NCI-H2029 (cell line): ENCODE data around the gene PALD1.

Experiments
- DNase-seq: peaks from one replicate; lab custom pipeline; 2025; lab: John Stamatoyannopoulos, UW

The PALD1 gene

GRCh38 chr10:70557086-70557845 lies 78.7 kb downstream of the PALD1 start:
- DNase-seq = no peak

DNA sequence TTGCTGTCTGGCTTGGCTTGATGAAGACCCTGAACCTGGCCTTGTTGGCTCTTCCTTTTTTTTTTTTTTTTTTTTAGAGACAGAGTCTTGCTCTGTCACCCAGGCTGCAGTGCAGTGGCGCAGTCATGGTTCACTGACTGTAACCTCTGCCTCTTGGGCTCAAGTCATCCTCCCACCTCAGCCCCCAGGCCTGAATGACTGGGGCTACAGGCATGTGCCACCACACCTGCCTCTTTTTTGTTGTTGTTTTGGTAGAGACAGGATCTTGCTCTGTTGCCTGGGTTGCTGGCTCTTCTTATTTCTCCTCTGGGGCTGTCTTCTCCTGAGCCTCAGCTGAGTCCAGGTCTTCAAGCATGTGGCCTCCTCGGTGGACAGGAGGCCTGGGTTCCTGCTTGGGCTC lies 79.3 kb downstream of the PALD1 start:
- DNase-seq = no peak

DNA sequence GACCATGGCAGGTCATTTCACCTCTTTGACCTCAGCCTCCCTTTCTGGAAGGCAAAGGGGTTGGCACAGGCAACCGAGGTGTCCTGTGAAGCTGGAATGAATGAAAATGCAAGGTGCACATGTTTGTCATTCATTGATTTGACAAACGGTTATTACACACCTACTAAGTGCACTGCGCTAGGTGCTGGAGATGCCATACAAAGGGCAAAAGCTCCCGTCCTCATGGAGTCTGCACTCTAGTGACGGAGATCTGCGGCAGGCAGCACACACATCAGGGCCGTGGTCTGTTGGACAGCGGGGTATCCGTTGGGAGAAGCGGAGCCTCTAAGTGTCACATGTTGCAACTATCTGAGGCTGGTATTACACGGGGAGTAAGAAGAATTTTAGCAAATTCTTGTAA lies 79.7 kb downstream of the PALD1 start:
- no peak for DNase-seq

- no peak for DNase-seq
These were observed 80.6 kb downstream of the PALD1 start for GRCh38 chr10:70558871-70559810.

DNA sequence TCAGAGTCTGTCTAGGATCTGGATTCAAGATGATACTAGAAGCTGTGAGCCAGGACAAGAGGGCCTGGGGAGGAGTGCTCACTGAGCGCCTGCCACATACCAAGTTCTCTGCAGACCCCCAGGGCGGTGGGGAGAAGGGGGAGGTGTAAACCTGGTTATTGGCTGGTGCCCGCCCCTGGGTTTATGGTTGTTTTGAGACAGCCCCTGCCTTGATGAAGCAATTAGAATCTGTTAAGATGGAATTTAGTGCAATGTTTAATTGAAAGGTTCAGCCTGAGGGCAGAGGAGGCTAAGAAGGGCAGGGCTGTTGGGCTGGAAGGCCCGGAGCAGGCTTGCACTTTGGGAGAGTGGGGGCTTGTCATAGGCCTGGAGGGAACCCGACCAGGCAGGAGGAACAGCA lies 81.3 kb downstream of the PALD1 start:
- no peak for DNase-seq

- no peak for DNase-seq
These were observed 82.0 kb downstream of the PALD1 start for GRCh38 chr10:70560511-70560941.

GRCh38 chr10:70561070-70561469 lies 82.5 kb downstream of the PALD1 start:
- no peak for DNase-seq

- no peak for DNase-seq
These were observed 83.0 kb downstream of the PALD1 start for GRCh38 chr10:70561558-70561957.

GRCh38 chr10:70562036-70562755 lies 83.6 kb downstream of the PALD1 start:
- no peak for DNase-seq

DNA sequence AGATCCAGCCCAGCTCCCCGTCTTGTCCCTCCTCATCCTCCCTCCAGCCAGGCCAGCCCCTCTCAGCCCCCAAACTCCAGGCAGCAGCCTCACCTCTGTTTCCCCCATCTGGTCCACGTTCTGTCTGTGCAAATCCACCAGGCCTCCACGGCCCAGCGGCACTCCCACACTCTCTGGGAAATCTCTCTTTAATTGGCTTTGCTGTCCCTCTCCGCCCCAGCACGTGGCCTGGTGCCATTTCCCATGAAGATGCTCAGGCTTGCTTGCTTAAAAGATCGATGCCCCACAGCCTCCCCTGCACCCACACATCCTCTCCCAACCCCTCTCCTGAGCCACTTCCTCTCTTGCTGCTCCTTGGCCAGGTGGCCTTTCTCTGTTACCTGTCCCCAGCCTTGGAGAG lies 84.7 kb downstream of the PALD1 start:
- DNase-seq = no peak

- DNase-seq = no peak
These were observed 85.7 kb downstream of the PALD1 start for GRCh38 chr10:70564113-70564725.

DNA sequence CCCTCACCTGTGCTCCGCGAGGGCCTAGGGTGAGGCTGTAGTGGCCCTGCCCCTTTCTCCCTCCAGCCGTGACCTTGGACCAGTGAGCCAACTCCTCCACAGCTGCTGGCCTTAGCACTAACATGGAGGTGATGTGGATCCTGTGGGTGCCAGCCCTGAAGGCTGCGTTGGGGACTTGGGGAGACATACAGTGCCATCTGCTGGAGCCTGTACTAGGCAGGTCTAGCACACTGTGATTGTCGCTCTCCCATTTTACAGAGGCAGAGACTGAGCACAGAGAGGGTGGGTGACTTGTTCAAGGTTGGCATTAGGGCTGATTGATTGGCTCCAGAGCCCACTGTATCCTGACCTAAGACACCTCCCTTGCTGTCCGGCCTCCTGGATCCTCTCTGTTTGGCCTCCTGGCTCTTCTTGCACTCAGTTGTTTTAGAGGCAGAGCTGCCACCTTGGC lies 86.4 kb downstream of the PALD1 start:
- no peak for DNase-seq

GRCh38 chr10:70565556-70566514 lies 87.3 kb downstream of the PALD1 start:
- DNase-seq = no peak

- no peak for DNase-seq
These were observed 88.1 kb downstream of the PALD1 start for GRCh38 chr10:70566515-70567290.

DNA sequence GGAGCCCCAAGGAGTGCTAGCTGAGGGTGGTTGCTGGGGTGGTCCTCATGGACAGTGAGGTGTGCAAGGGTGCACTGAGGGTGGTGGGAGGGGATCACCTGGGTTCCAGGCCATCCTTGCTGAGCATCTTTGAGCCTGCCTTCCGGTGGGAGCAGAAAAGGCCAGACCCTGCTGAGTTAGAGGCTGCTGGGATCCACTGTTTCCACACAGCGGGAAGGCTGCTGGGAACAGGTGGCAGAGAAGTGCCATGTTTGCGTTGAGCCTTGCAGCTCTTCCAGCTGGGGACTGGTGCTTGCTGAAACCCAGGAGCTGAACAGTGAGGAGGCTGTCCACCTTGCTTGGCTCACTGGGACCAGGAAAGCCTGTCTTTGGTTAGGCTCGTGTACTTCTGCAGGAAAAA lies 89.0 kb downstream of the PALD1 start:
- DNase-seq = no peak

GRCh38 chr10:70568113-70568512 lies 89.5 kb downstream of the PALD1 start:
- DNase-seq = no peak

GRCh38 chr10:70568781-70569495 lies 90.4 kb downstream of the PALD1 start:
- DNase-seq = no peak

GRCh38 chr10:70571236-70571635 lies 92.7 kb downstream of the PALD1 start:
- no peak for DNase-seq
